ENCODE data around the gene NINL. TPM values are rescaled to one million over a fixed set of nuclear protein-coding genes. Genes with fewer than 3 reads are reported as not detected.

Gene NINL
- total and polyA plus RNA-seq, 2 of the 8 experiments (the other 6 are each of a cell fraction or from before 2014, with no cell fraction given): 15.3 to 30.0 TPM

DNA sequence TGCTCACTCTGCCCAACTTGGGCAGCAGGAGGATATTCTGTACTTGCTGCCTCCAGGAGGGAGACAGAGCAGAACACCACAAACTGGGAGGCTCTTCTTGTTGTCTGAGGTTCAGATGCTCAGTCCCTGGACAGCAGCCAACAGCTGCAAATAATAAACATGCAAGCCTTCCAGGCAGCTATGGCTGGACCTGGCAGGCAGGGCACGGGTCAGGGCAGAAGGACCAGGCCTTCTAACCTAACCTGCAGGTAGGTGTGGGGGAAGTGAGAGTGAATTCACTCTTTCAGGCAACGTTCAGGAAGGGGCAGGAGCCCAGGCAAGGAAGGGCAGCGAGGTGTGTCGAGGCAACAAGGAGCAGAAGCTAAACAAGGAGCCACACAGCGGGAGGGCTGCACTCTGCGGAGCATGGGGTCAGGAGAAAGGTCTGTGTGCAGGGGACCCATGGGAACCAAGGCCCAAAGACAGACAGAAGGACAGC lies 31.5 kb downstream of the NINL start:
- no peak overlapping the region for H2BK5ac ChIP-seq (ENCODE audit: low read depth, low read length)
- no peak overlapping the region for H3K14ac ChIP-seq (ENCODE audit: insufficient read length)
- H4K20me1 ChIP-seq (replicated peaks in 1 of 2; ENCODE audit: control insufficient read depth in 1 of 2, insufficient read depth in 2 of 2, low read length in 2 of 2): peaks cover 3 to 9% of the 10 kb centered on the region in 2 experiments
- no peak overlapping the region for H2BK12ac ChIP-seq (ENCODE audit: low read depth, low read length)
- CTCF ChIA-PET (ENCODE audit: partially characterized antibody): interaction anchor here (0.9 to 1.5 kb wide), 2 partner anchors 12 to 13 kb away, joined by 3 to 6 read pairs; no protein-coding TSS in a partner anchor
- no peak overlapping the region for H3K4me2 ChIP-seq (ENCODE audit: insufficient read depth in 1 of 2, low read depth in 2 of 2, low read length in 2 of 2)
- no peaks in the 10 kb centered on the region for H3K9me3 ChIP-seq (ENCODE audit: insufficient read depth in 2 of 2, low read depth in 1 of 2, low read length in 1 of 2)
- peaks cover 0 to 54% of the 10 kb centered on the region in 2 experiments; a peak in 3 of 4 replicates for H3K79me2 ChIP-seq (ENCODE audit: control insufficient read depth in 1 of 2, insufficient read depth in 2 of 2, low read length in 2 of 2)
- no peaks in the 10 kb centered on the region for H3K27me3 ChIP-seq (replicated peaks in 1 of 4; ENCODE audit: control insufficient read depth in 3 of 4, extremely low read depth in 1 of 4, insufficient read depth in 3 of 4, low read length in 3 of 4)
- H3K23me2 ChIP-seq (ENCODE audit: low read depth, low read length): no peaks in the 10 kb centered on the region
- no peak overlapping the region for H2BK15ac ChIP-seq (ENCODE audit: low read length)
- no peak overlapping the region for H2AFZ ChIP-seq (ENCODE audit: low read length)
- H3K18ac ChIP-seq (ENCODE audit: extremely low read depth, low read length): no peak overlapping the region
- H3K56ac ChIP-seq (replicated peaks; ENCODE audit: insufficient read length, low read depth, low read length): no peak overlapping the region
- H2BK20ac ChIP-seq (ENCODE audit: low read length): no peak overlapping the region
- H4K5ac ChIP-seq (ENCODE audit: insufficient read length, low read depth, low read length): no peak overlapping the region
- H4K91ac ChIP-seq (replicated peaks; ENCODE audit: insufficient read length, low read length): no peak overlapping the region
- H3K9ac ChIP-seq (replicated peaks in 1 of 4; ENCODE audit: extremely low read depth in 1 of 4, low read depth in 3 of 4, low read length in 3 of 4): no peak overlapping the region
- H3K36me3 ChIP-seq (ENCODE audit: control insufficient read depth in 2 of 4, insufficient read depth in 4 of 4, low read length in 3 of 4): peaks cover 0 to 5% (median under 1%) of the 10 kb centered on the region in 4 experiments; a peak in 1 of 8 replicates
- no peak overlapping the region for H3K23ac ChIP-seq (ENCODE audit: insufficient read length)
- 88% methylated on average over 6 of the region's 6 CpGs; no CpG with 5 or more reads in 1 of the 2 experiments for WGBS, 2 experiments (ENCODE audit: extremely low coverage in 1 of 2, insufficient coverage in 1 of 2, insufficient read length in 1 of 2, insufficient replicate concordance in 2 of 2, low coverage in 1 of 2, low lambda C conversion rate in 2 of 2, missing lambda C conversion rate in 1 of 2)
- POLR2A ChIA-PET (ENCODE audit: partially characterized antibody): interaction anchor here (1.7 kb wide), 1 partner anchor 9 kb away, joined by 3 read pairs; no protein-coding TSS in a partner anchor
- DNase-seq (ENCODE audit: low read depth in 1 of 2, low spot score in 2 of 2) (no peak), FAIRE-seq (no peak)
- H3K4me3 ChIP-seq (ENCODE audit: extremely low read depth in 1 of 4, insufficient read depth in 2 of 4, low read depth in 3 of 4, low read length in 4 of 4): no peak overlapping the region
- H2BK120ac ChIP-seq (replicated peaks; ENCODE audit: low read depth, low read length): no peak overlapping the region
- H3K4me1 ChIP-seq (replicated peaks in 1 of 4; ENCODE audit: control insufficient read depth in 3 of 4, insufficient read depth in 4 of 4, low read length in 3 of 4): peaks cover 0 to 16% (median 8%) of the 10 kb centered on the region in 4 experiments; a peak in 6 of 7 replicates
- peak overlapping the region; percentile 82; the same call in 1 of the 2 replicates for H2AK5ac ChIP-seq (ENCODE audit: low read depth, low read length)
- H3K79me1 ChIP-seq (ENCODE audit: low read depth, low read length): peaks cover 8% of the 10 kb centered on the region
- H3K27ac ChIP-seq (ENCODE audit: low read depth, low read length): no peak overlapping the region
- H4K8ac ChIP-seq (ENCODE audit: extremely low read depth, insufficient read depth, low read length): no peak overlapping the region
- no peak overlapping the region for H3K4ac ChIP-seq (replicated peaks; ENCODE audit: insufficient read length, low read depth, low read length)
- TF ChIP-seq MAFK (IDR thresholded peaks at IDR 0.05; ENCODE audit: low read depth, low read length): no peak
- TF ChIP-seq EZH2 (IDR thresholded peaks at IDR 0.05; ENCODE audit: low read depth, low read length, severe bottlenecking): no peak
- TF ChIP-seq SP1 (IDR thresholded peaks at IDR 0.05; ENCODE audit: low read depth, low read length): no peak
- TF ChIP-seq RBBP5 (IDR thresholded peaks at IDR 0.05; ENCODE audit: borderline replicate concordance, low read depth, low read length): no peak
- TF ChIP-seq FOSL1 (IDR thresholded peaks at IDR 0.05; ENCODE audit: insufficient read depth, low read depth, low read length): no peak
